ENCODE measurements around the gene ZSWIM4. TPM values are rescaled to one million over a fixed set of nuclear protein-coding genes. Genes with fewer than 3 reads are reported as not detected.

Gene ZSWIM4
- total and polyA plus RNA-seq, 10 of the 15 experiments (the other 5 are each of a cell fraction or from before 2014, with no cell fraction given), result 0.73 to 11.1 (median 1.8) TPM; not detected in 2

- no peaks in the 10 kb centered on the region for H4K20me1 ChIP-seq (ENCODE audit: control insufficient read depth, insufficient read depth)
- H3K9me3 ChIP-seq (replicated peaks; ENCODE audit: control insufficient read depth, insufficient read depth, low read length), result no peaks in the 10 kb centered on the region
- no peak overlapping the region for H3K4me3 ChIP-seq
- SMC1A ChIA-PET (ENCODE audit: uncharacterized antibody, unreplicated experiment), result interaction anchor here (1.4 to 2.8 kb wide), 3 partner anchors 14 to 73 kb away, joined by 5 to 21 read pairs (median 7); no protein-coding TSS in a partner anchor
- H3K27ac ChIP-seq (ENCODE audit: control insufficient read depth, insufficient read depth), result no peak overlapping the region
- CTCF ChIA-PET, result interaction anchor here (0.9 to 1.5 kb wide), 5 partner anchors 14 to 74 kb away, joined by 3 to 11 read pairs (median 6); partner anchors contain the start of gene C19orf53
- intact Hi-C loops (cut with micrococcal nuclease; ENCODE audit: unreplicated experiment) (no loop called here), in situ Hi-C loops (cut with MboI) (no loop called here)
- no peak; the same call in 2 of the 3 replicates for ATAC-seq
- TF ChIP-seq E2F4 (IDR thresholded peaks at IDR 0.05; ENCODE audit: low read depth, low read length) (no peak), MTA3 (IDR thresholded peaks at IDR 0.05; ENCODE audit: borderline replicate concordance, low read length) (no peak), PBX3 (IDR thresholded peaks at IDR 0.05; ENCODE audit: insufficient replicate concordance, low read depth, low read length) (no peak), SREBF1 (IDR thresholded peaks at IDR 0.05; ENCODE audit: low read length) (no peak), POLR2A (IDR thresholded peaks at IDR 0.05; ENCODE audit: low read depth, low read length) (no peak), BACH1 (IDR thresholded peaks at IDR 0.05; ENCODE audit: borderline replicate concordance) (no peak)
- H3K4me1 ChIP-seq (ENCODE audit: control insufficient read depth, insufficient read depth, low read length), result peaks cover 25% of the 10 kb centered on the region
- RAD21 ChIA-PET (ENCODE audit: unreplicated experiment), result interaction anchor here (1.6 to 2.6 kb wide), 2 partner anchors 57 to 73 kb away, joined by 3 to 30 read pairs; no protein-coding TSS in a partner anchor
- H3K36me3 ChIP-seq (ENCODE audit: control insufficient read depth in 2 of 2, insufficient read depth in 2 of 2, low read length in 1 of 2), result no peaks in the 10 kb centered on the region
- H3K79me2 ChIP-seq (ENCODE audit: control insufficient read depth, insufficient read depth, low read length), result no peaks in the 10 kb centered on the region
- FAIRE-seq, result no peak
- peak overlapping the region; percentile 45 for H2AFZ ChIP-seq (ENCODE audit: control insufficient read depth, low read depth, low read length)
- POLR2A ChIA-PET, result interaction anchor here (0.6 to 2.0 kb wide), 3 partner anchors 46 to 73 kb away, joined by 3 to 11 read pairs (median 3); no protein-coding TSS in a partner anchor
- BruUV-seq (replicated peaks), result no TSS peak
- WGBS (ENCODE audit: insufficient coverage, insufficient replicate concordance, low lambda C conversion rate, missing lambda C conversion rate), result 2% methylated on average over 8 of the region's 8 CpGs
- peak overlapping the region; percentile 41; the same call in 1 of the 2 replicates for H3K4me2 ChIP-seq (ENCODE audit: control insufficient read depth, insufficient read depth)
- H3K27me3 ChIP-seq (replicated peaks in 1 of 2; ENCODE audit: control insufficient read depth in 2 of 2, insufficient read depth in 2 of 2, low read length in 1 of 2), result no peaks in the 10 kb centered on the region
- DNase-seq (ENCODE audit: low read depth, low spot score), result no peak
- H3K9ac ChIP-seq (ENCODE audit: control insufficient read depth, insufficient read depth, low read length), result no peak overlapping the region
These were observed 6.3 kb upstream of the ZSWIM4 start for GRCh38 chr19:13788991-13789390.

Measured in GM12878 (cell line).